GM08714 (cell line): ENCODE measurements around the gene METTL18.
A peak's percentile ranks its signal among the peaks of the same experiment; 100 is the strongest.

Experiments used
- H3K4me3 ChIP-seq: fragments of 200-500 bp; sonication (Bioruptor generic); 2 replicates; pipeline ENCODE4 v1.5.1; 2014; ENCODE audit warnings: mild to moderate bottlenecking, low read length, inconsistent platforms
- ZNF274 ChIP-seq: IDR thresholded peaks from 2 replicates; pipeline ENCODE4 v1.6.1; 2012; ENCODE audit warnings: mild to moderate bottlenecking, low read depth, low read length

The METTL18 gene

GRCh38 chr1:169804941-169805340, 10.2 kb upstream of the METTL18 start:
- no peak for TF ChIP-seq ZNF274
- no peak overlapping the region for H3K4me3 ChIP-seq

DNA sequence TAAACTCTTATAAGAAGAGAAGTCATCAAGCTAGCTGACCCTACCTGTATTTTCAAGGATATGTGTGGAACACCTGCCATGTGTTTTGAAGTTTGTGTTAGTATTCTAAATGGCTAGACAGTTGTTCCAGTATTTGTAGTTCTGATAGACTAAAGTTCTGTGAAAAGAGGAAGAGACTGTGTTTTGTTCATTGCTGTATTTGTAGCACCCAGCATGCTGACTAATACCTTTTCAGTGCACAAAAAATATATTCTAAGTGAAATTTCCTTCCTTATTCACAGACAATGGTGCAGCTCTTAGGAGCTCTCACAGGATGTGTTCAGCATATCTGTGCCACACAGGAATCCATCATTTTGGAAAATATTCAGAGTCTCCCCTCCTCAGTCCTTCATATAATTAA, 8.2 kb upstream of the METTL18 start:
- TF ChIP-seq ZNF274: no peak
- H3K4me3 ChIP-seq: no peak overlapping the region

GRCh38 chr1:169797281-169797680, 2.6 kb upstream of the METTL18 start:
- no peak overlapping the region for H3K4me3 ChIP-seq
- TF ChIP-seq ZNF274: no peak

GRCh38 chr1:169796274-169796810, 1.6 kb upstream of the METTL18 start:
- TF ChIP-seq ZNF274: no peak
- peak overlapping the region; percentile 97; the same call in 1 of the 2 replicates for H3K4me3 ChIP-seq

GRCh38 chr1:169795687-169796086, 980 bp upstream of the METTL18 start:
- no peak for TF ChIP-seq ZNF274

GRCh38 chr1:169793730-169794129, 977 bp downstream of the METTL18 start:
- TF ChIP-seq ZNF274: no peak
- peak overlapping the region; percentile 97 for H3K4me3 ChIP-seq

More at GRCh38 chr1:169795687-169796086, 980 bp upstream of the METTL18 start:
- peak overlapping the region; percentile 97 for H3K4me3 ChIP-seq

DNA sequence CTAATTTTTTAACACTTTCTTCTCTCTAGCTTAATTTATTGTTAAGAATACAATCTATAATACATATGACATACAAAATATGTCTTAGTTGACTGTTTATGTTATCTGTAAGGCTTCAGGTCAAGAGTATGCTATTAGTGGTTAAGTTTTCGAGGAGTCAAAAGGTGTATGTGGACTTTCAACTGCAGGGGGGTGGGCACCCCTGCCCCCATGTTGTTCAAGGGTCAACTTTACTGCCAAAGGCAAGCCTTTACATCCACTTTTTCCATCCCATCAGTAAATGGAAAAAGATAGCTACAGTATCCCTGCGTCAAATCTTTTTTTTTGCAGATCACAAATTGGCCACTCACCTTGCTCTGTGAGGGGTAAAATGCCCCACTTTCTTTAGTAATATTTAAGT, 6.3 kb downstream of the METTL18 start:
- no peak for TF ChIP-seq ZNF274
- no peak overlapping the region for H3K4me3 ChIP-seq

DNA sequence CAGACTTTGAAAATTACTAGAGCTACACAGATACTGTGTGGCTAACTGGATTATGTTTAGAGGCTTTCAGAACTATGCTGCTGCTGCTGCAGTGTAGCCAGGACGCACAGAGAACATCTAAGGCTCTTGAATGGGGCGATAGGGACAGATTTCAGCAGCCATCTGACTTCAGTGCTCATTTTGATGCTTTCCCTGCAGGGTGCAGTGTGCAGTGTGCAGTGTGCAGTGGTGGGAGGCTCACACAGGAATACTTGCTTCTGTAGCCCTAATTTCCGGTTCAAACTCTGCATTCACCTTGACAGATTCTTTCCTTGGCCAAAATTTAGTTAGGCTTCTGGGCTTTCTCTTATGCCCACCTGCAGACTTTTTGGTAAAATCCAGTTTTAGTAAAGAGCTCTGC, 7.7 kb downstream of the METTL18 start:
- H3K4me3 ChIP-seq: no peak overlapping the region
- TF ChIP-seq ZNF274: no peak

- no peak for TF ChIP-seq ZNF274
- H3K4me3 ChIP-seq: no peak overlapping the region
These were observed 9.4 kb downstream of the METTL18 start for GRCh38 chr1:169785267-169785666.

DNA sequence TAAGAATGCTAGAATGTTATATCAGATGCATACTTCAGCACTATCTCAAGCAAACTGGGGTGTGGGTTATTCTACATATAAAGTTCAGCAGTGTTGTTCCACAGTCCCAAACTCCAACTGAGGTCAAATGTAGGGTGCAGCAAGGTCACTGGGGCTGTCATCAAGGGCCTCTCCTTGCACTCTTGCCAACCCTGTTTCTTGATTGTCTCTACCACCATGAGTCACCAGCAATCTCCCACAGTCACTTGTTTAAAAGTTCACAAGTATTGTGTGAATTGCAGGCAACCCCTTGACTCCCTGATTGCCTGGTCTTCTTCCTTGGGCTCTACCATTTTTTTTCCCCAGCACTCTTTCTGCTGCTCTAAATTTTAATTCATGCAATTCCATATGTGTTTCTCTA, 10.6 kb downstream of the METTL18 start:
- H3K4me3 ChIP-seq: no peak overlapping the region
- no peak for TF ChIP-seq ZNF274

DNA sequence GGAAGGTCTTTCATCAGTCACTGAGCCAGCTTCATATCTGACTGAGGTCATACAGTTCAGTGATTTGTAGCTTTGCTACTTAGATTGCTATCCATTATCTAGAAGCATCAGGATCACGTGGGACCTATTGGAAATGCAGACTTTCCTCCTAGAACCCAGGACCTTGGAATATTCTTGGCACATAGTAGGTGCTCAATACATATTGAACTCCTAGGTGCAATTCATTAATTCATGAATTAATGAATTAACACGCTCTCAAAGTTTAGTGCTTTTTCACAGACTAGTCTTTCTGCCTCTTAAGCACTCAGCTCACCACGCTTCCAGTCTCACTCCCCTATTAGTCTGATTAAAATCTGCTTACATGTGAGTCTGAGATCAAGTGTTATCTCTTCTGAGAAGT, 12.1 kb downstream of the METTL18 start:
- no peak for TF ChIP-seq ZNF274
- H3K4me3 ChIP-seq: no peak overlapping the region

- no peak for TF ChIP-seq ZNF274
- no peak overlapping the region for H3K4me3 ChIP-seq
These were observed 14.7 kb downstream of the METTL18 start for GRCh38 chr1:169779970-169780369.

GRCh38 chr1:169779150-169779549, 15.6 kb downstream of the METTL18 start:
- TF ChIP-seq ZNF274: no peak
- H3K4me3 ChIP-seq: no peak overlapping the region

- H3K4me3 ChIP-seq: no peak overlapping the region
- TF ChIP-seq ZNF274: no peak
These were observed 18.3 kb downstream of the METTL18 start for GRCh38 chr1:169776440-169776839.

DNA sequence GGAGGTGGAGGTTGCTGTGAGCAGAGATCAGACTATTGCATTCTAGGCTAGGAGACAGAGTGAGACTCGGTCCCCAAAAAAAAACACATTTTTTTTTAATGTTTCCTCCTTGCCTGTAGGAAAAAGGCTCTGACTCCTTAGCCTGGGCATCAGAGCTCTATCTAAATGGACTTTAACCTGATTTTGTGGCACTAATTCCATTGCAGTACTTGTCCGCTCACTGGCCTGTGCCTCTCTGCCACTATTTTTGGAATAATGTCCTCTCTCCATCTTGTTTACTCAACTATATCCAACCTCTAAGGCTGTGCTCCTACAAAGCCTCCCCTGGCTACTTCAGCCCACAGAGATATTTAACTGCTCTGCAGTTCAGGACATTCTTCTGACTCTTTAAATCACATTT, 26.5 kb downstream of the METTL18 start:
- TF ChIP-seq ZNF274: no peak
- H3K4me3 ChIP-seq: no peak overlapping the region
